Measurements from ENCODE around the gene TAB2.
"Not testable (repeated sequence)": the region's sequence is repeated elsewhere in the genome, so short reads cannot be mapped to it uniquely, and the experiment has no call there.

The TAB2 gene

DNA sequence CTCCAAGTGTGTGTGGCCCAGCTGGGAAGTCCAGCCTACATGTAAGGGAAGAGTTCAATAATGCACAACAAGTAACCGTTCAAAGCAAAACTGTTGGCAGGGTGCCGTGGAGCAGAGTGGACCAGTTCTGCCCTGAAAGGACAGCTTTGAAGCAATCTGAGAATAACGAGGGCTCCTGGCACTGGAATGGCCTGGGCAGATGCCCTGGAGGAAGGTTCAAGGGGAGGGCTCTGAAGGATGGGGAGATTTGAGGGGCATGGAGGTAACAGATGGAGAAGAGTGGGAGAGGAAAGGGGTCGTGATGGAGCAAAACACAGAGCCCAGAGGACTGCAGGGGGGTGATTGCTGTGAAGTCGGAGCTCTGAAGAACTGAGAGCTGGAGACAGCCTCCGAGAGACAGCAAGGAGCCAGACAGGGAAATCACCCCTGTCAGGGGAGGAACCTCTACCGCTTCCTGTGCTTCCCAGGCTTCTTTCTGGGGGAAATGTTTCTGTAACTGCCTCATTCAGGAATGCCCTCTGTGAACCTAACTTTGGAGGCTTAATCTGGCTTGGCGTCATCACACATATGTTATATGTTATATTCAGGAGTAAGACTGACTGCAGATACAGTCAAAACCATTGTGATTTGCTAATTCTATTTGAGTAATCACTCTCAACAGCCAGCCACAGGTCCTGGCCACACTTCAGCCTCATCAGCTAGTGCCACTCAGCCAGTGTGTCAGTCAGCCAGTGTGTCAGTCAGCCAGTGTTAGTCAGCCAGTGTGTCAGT is 126.1 kb downstream of the TAB2 start:
- DNase-seq = no peak

DNA sequence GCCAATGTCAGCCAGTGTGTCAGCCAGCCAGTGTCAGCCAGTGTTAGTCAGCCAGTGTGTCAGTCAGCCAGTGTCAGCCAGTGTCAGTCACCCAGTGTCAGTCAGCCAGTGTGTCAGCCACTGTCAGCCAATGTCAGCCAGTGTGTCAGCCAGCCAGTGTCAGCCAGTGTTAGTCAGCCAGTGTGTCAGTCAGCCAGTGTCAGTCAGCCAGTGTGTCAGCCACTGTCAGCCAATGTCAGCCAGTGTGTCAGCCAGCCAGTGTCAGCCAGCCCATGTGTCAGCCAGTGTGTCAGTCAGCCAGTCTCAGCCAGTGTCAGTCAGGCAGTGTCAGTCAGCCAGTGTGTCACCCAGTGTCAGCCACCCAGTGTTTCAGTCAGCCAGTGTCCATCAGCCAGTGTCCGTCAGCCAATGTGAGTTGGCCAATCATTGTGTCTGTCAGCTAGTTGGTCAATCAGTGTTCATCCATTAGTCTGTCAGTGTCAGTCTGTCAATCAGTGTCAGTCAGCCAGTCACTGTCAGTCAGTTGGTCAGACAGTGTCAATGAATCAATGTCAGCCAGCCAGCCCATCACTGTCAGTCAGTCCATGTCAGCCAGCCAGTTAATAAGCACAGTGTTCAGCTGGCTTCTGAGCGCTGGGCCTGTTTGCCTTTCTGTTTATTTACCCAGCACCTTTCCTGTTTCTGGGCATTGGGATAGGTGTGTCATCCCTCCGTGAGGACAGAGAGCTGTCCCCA is 127.0 kb downstream of the TAB2 start:
- DNase-seq = not testable (repeated sequence)

DNA sequence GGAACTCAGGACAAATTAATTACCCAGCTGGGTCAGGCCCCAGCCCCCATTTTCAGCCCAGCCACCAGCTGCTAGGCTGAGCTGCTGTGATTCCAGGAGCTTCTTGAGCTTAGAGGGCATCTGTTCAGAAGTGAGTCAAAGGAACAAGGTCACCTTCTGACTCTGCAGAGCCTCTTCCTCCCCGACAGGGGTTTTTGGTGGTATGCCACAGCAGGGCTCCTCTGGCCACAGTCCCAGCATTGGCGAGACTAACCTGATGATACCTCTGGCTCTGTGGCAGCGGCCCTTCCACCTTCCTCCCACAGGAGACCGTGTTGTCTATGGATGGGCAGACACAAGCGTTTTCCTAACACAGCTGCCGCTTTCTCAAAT is 127.6 kb downstream of the TAB2 start:
- no peak for DNase-seq

DNA sequence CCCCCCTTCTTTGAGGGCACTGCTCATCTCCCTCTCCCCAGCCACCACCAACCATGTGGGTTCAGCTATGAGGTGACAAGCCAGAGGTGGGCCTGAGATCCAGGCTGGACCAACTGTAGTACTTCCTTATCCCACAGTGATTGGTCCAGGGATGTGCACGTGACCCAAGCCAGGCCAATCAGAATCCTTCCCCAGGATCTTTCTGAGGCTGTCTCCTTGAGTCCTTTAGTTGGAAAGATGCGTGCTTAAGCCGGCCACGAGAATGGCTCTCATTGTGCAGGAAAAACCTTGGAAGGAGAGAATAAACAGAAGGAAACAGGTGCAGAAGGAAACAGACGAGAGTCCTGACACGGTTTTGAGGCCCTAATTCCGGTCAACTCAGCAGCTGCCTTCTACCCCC is 128.1 kb downstream of the TAB2 start:
- no peak for DNase-seq

DNA sequence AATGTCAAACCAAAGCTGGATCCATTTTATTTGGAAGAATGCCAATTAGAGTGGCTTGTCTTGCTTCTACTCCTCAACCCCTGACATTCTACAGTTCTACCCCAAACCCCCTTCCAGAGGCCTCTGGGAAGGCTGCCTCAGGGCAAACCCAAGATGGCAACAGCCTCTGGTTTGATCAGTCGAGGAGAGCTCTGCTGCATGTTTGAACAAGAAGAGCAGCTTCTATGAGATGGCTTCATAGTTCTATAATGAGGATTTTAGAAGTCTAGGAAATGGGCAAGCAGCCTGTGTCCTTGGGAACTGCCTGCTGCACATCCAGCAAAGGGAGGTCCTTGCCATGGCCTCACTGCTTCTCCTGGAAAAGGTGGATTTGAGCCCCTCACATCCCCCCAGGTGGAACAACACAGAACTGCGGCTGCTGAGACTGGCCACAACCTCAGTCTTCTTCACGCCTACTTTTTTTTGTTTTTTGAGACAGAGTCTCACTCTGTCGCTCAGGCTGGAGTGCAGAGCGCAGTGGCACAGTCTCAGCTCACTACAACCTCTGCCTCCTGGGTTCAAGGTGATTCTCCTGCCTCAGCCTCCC is 129.4 kb downstream of the TAB2 start:
- DNase-seq = no peak

DNA sequence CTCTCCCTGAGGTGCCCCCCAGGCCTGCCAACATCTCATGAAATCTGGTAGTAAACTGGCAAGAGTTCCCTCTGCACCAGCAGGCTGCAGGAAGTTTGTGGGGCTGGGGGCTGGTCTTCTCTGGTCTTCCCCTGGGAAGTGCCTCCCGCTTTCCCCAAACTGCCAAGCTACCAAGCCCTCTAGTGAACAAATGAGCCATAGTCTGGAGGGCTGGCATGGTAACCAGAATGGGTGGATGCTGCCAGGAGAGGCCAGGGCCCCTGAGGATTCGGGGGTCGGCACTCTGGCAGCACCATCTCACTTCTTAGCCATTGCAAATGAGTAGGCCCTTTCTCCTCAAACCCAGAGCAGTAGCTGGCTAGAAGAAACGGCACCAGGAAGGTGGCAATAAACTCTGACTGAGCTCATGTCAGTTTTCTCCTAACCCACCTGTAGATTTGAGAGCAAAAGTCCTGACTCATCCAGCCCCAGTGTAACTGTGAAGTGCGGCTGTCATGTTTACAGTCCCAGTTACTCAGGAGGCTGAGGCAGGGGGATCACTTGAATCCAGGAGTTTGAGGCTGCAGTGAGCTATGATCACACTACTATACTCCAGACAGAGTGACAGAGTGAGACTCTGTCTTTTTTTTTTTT is 131.4 kb downstream of the TAB2 start:
- no peak for DNase-seq

DNA sequence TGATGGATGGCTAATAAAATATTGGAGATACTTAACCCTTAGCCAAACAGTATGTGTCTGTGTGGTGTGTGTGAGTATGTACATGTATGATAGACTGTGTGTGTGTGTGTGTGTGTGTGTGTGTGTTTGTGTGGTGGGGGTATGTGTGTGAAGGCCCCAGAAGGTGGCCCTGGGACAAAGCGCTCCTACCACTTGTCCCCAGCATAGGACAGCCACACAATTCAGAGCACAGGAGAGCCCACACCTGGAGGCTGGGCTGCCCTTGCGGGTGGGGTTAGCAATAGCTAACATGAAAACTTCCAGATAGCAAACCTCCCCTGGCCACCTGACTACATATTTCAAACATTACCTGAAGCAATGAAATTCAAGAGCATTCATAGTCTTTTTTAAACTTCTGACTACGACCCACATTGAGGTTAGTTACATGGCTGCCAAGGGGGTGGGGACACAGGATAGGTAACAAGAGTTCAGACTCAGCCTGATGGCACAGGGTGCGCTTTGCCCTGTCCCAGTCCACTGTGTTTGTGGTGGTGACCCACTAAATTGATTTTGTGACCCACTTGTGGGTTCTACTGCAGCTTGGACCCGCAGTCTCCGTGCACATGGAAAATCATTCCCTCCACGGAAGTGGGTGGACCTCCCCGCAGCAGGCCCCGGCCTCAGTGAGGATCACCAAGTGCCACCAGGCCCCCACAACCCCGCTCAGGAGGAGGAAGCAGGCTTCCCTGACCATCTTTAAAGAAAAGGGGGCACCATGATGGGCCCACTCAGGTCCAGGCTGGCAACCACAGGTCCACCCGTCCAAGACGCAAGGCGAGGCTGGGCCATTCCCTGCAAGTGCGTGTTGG is 132.5 kb downstream of the TAB2 start:
- DNase-seq = no peak

DNA sequence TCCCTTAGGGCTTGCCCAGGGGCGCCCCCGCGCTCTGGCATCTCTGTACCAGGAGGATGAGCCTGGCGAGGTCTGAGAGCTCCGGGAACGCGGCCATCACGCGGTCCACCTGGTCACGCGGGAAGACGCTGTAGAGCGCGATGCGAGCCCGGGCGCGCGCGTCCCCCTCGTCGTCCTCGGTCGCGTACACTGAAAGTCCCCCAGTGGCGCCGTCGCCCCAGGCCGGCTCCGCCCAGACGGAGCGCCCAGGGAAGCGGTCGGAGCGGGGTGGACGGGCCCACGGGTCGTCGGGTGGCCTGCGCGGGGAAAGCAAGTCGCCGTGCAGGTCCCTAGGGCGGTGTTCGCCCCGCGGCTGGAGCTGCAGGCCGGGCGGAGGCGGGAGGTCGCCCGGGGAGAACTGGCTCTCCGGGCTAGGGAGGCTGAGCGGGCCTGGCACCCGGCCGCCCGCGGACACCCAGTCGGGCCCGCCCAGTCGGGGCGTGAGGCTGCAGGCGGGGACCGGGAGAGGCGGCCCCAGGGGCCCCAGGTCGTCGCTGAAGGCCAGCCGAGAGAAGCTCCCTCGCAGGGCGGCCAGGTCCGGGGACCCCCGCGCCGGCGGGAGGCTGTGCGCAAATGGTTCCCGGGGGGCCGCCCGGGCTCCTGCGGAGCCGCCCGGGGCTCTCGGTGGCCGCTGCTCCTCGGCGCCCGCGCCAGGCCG is 133.3 kb downstream of the TAB2 start:
- peak; percentile 80 for DNase-seq

DNA sequence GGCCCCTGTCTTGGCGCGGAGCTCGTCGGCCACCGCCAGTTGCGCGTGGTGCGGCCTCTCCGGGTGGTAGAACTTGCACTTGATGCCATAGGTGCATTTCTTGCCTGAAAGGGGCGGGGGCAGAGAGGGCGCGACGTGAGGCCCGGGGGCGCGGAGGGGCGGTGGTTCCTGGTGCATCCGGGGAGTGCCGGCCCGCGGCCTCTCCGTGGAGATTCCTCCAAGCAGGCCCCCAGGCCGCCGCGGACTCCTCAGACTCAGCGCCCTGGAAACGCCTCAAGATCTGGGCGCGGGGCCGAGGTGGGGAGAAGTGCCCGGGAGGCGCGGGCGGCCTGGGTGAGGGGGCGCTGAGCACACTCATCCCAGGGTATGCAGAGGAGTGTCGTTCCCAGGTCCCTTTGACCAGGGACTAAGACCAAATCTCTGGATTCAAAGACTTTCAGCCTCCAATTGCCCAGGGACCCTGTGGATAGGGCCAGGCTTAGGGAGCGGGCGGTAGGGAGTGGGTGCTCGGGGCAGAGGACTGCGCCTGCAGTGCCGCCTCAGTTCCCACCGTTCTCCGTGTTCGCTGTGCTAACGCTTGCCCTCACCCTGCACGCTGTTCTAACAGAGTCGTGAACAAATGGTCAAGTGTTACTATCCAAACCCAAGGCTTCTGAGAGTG is 134.0 kb downstream of the TAB2 start:
- DNase-seq = no peak

DNA sequence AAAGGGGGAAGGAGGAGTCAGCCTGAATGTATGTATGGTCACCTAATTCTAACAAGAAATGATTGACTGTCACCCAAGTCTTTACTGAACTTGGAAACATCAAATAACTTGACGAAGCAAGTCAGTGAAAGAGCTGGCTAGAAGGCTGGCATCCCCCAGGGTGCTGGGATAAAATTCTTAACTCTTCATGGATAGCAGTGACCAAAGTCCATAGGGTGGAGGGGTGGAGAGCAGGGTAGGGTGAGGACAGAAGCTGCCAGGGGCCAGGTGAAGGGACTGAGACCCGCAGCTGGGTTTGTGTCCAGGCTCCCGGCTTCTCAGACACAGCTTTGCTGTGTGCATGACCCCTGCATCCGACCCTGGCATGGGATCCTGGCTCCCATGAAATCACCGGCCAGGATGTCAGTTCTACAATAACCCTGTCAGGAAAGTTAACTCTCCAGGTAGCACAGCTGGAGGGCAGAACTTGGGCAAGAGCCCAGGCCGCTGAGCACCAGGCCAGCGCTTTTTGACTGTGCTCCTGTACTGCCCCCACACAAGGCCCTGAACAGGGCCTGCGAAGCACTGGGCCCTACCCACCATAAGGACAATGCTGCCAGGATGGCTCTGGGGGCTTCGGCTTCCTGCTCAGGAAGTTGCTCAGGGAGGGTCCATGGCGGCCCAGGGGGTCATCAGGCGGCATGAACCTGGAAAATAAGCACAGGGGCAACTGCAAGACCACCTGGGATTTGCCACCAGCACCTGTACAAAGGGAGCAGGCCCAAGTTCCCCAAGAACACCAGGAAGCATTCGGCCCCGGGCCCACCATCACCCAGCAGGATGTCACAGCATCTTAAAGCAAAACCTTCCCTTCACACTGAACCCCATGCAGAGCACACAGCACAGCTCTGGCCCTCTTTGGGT is 134.8 kb downstream of the TAB2 start:
- no peak for DNase-seq

DNA sequence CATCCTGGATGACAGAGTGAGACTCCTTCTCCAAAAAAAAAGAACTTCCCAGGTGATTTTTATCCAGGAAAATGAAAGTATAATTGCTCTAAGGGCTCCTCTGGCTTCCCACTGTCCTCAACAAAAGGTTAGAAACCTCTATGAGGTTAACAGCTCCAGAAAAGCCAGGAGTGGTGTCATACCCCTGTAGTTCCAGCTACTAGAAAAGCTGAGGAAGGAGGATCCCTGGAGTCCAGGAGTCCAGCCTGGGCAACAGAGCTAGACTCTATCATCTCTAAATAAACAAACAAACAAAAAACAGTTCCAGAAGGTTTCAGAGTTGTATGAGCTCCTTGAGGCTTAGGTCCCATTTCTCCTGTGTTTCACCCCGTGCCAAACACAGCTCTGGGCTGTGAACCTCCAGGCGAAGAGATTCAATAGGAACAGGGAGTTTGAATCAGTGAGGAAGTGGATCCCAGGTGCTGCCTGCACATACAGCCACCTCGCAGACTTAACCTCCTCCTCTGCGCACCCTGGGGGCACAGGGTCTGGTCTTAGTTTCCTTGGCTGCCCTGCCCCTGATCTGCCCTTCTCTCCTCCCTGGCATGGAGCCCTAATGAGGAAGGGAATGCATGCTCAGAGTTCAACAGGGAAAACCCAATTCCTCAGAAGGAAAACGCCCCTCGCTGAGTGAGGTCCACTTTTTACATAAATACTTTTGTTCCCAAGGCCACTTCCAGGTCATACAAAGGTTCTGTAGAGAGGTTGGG is 136.3 kb downstream of the TAB2 start:
- DNase-seq = no peak

DNA sequence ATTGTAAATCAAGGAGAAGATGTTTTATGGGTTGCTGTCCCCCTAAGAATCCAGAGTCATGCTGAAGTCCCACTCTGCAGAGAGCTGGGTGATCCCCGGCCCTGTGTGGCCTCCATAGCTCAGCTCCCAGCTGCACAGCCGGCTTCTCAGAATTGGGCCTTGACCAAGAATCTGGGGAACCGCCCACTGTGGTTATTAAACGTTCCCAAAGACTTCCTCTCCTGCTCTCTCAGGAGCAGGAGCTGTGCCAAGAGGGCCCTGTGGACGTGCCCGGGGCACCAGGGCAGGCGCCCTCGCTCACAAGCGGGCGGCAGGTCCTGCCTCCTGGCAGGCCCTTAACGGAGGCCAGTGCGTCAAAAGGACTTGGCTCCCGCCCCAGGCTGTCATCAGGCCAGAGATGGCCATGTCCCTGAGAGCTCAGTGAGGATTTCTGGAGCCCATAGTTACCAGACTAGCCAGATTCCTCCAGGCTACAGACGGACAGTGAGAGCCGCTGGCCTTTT is 136.9 kb downstream of the TAB2 start:
- DNase-seq = peak; percentile 56

DNA sequence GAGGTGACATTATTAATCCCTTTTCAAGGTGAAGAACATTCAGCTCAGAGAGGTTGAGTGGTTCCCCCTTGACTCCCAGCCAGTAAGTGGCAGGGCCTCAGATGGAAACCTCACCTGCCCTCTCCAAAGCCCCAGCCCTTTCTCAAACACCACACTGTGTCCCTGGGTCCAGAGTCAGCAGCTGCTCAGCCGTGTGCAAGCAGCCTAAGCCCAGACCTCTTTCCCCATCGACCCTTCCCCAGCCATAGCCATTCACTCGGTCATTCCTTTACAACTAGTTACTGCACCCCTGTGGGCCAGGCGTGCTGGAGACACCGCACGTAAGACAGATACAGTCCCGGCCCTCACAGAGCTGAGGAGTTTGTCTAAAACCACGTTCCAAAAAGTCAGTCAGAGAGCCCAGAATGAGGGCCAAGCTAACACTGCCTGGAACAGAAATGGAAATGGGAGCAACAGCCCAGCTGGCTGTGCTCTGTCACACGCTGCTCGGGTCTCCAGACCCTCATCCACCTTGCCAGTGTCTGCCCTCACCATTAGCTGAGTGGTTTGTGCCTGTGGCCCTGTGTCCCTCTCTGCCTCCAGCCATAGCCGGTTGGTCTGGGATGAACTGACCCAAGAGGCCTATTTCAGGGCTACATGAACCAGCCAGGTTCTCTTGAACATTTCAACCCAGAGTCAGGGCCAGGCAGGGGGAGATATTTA is 137.7 kb downstream of the TAB2 start:
- DNase-seq = no peak

DNA sequence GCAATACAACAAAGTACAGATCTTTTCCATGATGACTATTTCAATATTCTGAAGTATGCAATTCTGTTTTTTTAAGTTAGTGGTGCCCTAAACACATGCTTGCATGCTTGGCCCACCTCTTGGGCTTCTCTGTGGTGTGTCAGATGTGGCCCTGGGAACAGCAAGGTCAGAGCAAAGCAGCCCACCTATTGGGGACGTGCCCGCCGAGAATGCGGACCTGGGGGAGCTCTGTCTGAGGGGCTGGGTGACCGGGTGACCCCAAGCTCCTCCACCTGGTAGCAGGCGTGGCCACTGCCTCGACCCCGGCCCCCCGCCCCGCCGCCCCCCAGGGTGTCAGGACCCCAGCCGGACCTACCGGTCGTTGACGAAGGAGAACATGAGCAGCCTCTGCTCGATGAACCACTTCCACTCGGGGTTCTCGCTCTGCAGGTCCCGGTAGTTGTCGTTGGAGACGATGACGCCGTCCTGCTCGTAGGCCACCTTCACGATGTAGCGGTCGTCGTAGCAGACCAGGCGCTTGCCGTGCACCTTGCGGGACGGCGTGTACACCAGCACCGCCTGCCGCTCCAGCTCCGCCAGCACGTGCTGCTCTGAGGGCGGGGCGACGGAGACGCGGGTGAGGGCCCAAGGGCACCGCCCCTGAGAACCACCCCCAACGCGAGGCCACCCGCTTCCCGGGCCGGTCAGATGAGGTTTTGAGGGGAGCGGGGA is 139.0 kb downstream of the TAB2 start:
- DNase-seq = no peak

DNA sequence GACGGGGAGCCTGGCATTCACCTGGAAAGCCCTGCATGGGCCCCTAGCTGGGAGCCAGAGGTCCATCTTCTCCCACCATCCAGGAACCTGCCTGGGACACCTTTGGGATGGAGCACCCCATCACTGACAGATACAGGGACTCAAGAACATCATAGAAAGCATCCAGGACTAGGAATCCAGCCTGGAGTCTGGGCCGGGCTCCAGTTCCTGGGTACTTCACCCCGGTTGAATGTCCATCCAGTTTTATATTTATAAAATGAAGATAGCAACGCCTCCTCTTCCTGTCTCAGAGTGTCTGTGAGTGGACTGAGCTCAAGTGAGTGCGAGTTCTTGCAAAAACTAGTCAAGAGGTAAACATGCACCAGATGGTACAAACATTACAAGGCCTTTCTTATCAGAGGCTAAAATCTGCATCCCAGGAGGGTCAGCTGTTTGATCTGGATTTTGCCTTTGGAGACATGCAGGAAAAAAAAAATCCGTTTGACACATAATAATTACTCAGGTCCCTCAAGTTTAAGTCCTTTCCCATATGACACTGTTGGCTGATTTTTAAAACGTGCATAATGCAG is 139.9 kb downstream of the TAB2 start:
- no peak for DNase-seq

DNA sequence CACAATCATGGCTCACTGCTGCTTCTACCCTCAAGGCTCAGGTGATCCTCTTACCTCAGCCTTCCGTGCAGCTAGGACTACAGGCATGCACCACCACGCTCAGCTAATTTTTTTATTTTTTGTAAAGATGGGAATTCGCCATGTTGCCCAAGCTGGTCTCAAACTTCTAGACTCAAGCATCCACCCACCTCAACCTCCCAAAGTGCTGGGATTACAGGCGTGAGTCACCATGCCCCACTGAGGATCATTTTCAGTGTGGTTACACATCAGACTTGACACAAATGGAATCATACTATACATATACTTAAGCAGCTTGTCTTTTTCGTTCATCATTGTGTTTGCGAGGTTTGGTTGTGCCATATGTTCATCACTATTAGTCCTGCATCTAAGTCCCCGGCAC is 140.7 kb downstream of the TAB2 start:
- no peak for DNase-seq

DNA sequence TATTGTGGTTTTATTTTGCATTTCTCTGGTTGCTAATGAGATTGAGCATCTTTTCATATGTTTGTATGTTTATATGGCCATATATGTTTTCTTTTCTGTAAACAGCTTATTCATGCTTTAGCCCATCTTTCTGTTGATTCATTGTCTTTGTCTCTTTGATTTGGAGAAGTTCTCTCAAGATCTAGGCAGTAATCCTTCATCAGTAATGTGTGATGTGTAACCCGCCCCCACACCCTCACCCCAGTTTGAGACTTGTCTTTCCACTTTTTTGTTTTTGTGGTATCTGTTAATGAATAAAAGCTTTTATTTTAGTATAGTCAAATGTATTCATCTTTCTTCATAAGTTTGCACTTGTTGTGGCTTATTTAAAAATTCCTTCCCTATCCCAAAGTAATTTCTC is 141.3 kb downstream of the TAB2 start:
- DNase-seq = no peak

Data from right kidney (tissue), 1 donor.